Measurements from ENCODE around the gene BIRC2.

GRCh38 chr11:102307727-102308038 lies 39.3 kb upstream of the BIRC2 start:
- TF ChIP-seq CTCF (conservative IDR thresholded peaks at IDR 0.05; ENCODE audit: low read depth in 2 of 2): no peak
- TF ChIP-seq POLR2AphosphoS5 (IDR thresholded peaks at IDR 0.05; ENCODE audit: low read depth): no peak
- TF ChIP-seq REST (IDR thresholded peaks at IDR 0.05; ENCODE audit: unreplicated experiment): no peak
- no peak for TF ChIP-seq EZH2phosphoT487 (IDR thresholded peaks at IDR 0.05; ENCODE audit: unreplicated experiment)

Data from GM23338 (cell line).